CD4-positive, alpha-beta T cell treated with Interleukin-21 for 1 hour (primary cell): ENCODE results near the gene TNIK.

Source experiments
- DNase-seq: peaks from one replicate; pipeline ENCODE4 v3.0.0-alpha.2; 2020

Gene TNIK

DNA sequence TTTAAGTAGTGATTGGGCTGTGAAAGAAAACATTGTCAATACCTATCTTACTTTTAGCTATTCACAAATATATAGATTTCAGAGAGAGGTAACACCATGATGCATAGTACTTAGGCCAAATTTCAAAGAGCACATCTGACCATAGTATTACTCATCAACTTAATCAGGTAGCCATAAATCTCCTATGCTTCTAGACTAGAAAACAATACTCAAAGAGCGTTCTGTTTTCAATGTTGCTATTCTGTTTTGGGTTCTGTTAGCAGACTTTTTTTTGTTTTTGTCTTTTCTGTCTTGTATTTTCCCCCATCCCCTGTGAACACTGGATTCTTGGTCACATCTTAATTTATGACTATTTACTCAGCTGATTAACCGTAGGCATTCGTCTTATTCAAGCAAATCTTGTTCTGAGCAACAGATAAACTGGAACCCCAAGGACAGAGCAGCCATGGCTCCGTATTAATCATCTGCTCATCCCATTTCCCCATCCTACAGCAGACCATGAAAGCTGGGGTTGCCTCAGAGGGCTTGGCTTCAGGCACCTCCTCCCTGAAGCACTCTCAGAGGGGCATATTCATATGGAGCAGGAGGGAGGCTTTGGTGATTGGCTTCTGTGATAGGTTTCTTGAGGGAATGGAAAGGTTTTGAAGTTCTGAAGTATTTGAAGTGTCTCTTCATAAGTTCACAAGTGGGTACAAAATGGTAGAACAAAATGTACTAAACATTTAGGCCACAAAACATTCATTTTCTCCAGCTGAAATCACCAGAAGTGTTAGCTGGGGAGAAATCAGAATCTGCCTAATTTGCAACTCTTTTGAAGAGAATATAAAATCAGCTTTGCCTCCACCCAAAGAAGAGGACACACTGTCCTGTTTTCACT is 105.3 kb downstream of the TNIK start:
- no peak for DNase-seq

DNA sequence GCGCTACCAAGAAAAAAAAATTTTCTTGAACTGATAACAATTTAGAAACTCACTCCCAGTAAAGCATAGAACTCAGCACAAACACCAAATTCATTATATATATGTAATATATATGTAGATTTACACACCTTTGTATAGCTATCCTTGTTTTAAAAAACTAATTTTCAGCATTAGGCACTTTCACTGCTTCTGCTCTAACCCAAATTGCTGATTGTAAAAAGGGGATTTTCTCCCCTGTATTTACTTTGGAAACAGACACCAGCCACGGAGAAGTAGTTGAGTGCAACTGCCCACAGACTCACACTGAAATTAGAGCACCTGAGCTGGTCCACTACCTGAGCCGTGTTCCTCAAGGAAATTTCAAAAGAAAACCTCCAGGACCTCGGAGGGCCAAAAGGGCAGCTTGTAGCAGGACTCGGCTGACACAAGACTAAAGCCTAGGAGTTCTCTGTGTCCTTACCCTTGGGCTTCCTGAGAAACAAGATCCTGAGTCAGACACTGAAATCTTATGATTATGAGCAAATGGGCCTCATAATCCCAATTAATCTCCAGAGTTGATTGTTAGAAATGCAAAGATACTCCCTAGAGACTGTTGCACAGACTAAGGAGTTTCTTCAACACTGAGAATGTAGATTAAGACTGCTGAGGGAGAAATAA is 106.0 kb downstream of the TNIK start:
- DNase-seq: no peak

GRCh38 chr3:171353423-171353822 is 106.8 kb downstream of the TNIK start:
- DNase-seq: no peak

- DNase-seq: no peak
Observed at GRCh38 chr3:171352387-171352935, 107.7 kb downstream of the TNIK start.

DNA sequence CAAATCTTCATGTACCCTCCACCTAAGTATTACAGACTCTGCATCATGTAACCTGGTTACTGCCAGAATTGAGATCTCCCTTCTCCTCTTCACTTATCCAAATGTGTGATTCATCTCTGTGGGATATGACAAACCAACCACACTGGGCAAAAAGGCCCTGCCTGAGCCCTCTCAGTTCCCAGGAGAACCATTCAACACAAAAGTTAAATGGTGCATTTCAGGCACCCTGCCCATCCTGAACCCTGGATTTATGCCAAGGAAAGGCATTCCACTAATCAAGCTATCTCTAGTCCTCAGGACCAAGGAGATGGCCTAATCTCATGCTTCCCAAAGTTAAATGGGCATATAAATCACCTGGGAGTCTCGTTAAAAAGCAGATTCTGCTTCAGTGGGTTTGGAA is 108.5 kb downstream of the TNIK start:
- DNase-seq: no peak

DNA sequence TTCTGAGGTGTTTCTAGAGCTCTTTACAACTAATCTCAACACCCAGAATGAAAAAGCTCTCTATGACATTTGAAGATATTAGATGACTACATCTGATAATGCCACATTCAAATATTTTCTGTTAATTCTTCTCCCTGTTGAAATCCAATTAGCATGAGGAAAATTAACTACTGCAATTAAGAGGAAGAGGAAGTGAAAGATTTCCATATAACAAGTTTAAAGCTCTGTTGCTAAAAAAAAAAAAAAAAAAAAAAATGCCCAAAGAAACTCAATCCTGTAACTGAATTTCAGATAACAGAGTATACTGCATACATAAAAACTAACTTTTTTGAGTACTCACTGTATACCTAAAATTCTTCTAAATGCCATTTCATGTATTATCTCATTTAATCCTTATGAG is 109.8 kb downstream of the TNIK start:
- DNase-seq: no peak

GRCh38 chr3:171349392-171349791 is 110.8 kb downstream of the TNIK start:
- no peak for DNase-seq

- DNase-seq: no peak
Observed at GRCh38 chr3:171348121-171348520, 112.1 kb downstream of the TNIK start.

DNA sequence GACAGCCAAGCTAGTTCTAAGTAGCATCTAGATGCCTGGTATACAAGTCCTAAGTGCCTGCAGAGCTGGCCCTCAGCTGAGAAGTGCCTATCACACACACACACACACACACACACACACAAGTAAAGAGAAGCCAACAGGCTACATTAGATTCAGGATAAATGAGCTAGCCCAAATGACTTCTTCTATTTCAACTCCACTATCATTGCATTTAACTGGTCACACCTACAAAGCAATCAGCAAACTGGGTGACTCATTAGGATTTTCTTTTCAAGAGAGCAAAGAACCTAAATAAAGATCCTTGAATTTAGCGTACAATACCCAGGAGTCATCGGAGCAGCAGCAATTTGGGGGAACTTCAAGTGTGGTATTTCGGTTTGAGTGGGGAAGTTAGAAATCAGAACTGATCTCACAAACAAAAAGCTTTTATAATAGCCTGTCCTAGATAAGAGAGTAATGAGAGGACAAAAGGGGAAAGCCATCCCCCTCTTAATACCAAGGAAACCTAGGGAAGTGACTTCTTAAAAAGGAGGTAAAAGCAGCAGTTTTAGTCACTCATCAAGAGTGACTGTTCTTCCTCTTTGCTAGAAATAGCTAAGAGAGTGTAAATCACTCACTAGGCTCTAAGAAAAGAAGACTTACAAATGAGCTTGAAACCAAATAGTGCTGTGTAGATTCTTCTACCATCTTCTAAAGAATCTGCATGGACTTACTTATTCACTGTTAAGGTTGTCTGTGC is 112.7 kb downstream of the TNIK start:
- DNase-seq: no peak

DNA sequence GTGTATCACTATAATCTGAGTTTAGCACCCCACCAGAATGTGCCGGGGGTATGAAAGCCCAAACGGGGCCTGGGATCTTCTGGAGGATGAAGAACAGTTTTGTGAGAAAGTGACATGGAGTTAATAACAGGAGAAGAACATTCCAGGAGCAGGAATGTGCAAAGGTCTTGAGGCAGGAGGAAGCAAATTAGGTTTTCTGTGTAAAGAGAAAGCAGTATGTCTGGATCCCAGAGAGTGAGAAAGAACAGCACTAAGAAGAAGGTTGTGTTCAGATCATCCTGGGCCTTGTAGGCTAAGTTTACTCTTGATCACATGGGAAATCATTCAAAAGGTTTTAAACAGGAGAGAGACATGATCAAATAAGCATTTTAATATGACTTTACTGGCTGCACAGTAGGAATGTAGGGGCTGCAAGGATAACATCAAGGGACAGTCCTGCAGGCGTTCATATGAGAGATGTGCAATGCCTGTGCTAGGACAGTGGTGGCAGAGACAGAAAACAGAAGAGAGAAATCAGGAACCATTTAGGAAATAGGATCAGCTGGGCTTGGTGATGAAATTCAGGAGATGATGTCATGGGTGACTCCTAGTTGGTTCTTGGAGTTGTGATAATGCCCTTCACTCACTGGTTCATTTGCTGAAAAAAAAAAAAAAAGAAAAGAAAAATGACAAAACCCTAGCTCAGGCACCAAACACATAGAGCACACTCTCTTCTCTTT is 113.5 kb downstream of the TNIK start:
- no peak for DNase-seq

- no peak for DNase-seq
Observed at GRCh38 chr3:171346019-171346418, 114.2 kb downstream of the TNIK start.

DNA sequence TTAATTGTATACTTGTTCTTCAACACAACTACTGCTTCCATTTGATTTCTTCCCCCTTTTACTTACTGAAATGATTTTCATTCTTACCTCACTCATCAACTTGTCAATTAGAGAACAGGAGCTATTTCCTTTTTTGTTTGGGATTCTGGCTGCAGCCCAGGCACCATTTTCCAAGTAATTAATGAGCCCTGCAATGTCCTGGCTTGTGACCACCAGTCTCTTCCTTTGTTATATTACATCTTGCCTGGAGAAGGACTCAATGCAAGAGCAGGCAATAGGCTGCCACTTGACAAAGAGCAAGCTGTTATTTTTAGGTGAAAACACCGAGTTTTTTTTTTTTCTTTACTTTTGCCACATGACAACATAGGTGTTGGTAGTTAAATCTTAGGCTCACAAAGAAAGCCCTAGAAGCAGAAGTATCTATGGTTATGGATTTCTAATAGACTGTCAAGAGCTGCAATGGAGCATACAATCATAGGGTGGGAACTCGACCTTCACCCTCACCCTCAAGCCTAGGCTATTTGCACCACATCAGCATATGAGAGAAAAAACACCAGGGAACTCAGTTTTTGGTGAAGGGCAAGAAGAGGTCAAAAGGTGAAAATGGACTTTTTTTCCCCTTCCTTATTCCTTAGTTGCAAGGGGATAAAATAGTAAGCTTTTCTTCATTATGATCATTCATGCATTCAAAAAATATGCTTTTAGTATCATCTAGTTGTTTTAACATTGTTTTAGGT is 114.9 kb downstream of the TNIK start:
- DNase-seq: no peak

GRCh38 chr3:171343693-171344092 is 116.5 kb downstream of the TNIK start:
- no peak for DNase-seq

- DNase-seq: no peak
Observed at GRCh38 chr3:171342783-171343420, 117.3 kb downstream of the TNIK start.

DNA sequence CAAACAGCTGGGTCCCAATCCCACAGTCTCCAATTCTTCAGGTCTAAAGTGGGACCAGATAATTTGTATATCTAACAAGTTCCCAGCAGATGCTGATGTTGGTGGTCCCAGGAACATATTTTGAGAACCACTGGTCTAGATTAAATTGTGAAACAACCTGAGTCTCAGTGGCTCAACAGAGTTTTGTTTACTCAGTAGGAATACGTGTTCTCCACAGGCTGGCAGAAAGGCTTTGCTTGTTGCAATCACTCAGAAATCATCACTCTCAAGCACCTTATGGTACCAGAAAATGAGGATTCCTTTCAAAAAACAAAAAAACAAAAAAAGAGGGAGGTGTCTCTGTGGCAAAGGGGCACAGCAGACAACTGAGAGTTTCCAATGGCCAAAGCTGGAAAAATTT is 118.0 kb downstream of the TNIK start:
- no peak for DNase-seq

- DNase-seq: no peak
Observed at GRCh38 chr3:171340434-171340833, 119.8 kb downstream of the TNIK start.

DNA sequence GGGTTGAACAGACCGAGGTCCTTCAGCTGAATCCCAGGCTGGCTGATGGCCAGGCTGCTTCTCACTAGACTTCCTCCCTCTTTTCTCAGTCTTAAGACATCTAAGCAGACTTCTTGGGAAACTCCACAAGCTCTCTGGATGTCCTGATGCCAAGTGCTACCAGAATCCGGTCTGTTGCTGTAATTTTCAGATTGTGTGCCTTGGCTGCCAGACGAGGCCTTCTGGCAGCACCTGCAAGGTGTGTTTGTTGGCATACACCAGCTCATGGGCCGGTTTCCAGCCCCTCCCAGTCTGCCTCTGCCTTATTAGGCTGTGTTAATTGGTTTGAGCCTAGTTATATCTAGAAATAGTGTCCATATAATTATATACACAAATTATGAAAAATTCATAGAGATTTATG is 120.6 kb downstream of the TNIK start:
- no peak for DNase-seq

DNA sequence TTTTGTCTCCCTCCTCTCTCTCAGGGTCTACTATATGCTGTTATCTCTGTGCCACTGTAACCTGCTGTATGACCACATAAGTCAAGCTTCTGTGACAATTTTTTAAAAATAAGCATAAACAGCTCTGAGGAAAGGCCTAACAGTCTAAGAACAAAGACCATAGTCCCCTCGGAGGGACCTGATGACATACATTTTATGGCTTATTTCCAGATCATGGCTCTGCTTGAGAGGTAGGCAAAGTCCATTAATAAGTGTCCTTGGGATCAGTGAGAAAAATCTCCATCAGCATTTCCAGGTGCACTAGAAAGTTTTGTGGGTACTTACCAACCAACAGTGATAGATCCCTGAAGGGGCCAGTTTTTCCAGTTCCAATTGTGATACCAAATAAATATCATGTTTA is 123.8 kb downstream of the TNIK start:
- DNase-seq: no peak

DNA sequence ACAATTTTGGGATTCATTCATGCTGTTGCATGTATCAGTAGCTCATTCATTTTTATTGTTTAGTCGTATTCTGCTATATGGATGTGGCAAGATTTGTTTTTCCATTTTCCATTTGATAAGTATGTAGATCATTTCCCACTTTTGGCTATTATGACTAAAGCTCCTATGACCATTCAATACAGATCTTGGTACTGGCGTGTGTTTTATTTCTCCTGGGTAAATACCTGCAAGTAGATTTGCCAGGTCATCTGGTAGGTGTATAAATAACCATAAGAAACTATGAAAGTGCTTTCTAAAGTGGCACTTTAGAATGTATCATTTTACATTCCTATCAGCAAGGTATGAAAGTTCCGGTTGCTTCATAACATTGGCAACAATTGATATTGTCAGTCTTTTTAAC is 124.6 kb downstream of the TNIK start:
- no peak for DNase-seq

- no peak for DNase-seq
Observed at GRCh38 chr3:171334465-171334811, 125.8 kb downstream of the TNIK start.

- no peak for DNase-seq
Observed at GRCh38 chr3:171333784-171334464, 126.3 kb downstream of the TNIK start.
